HG03457 (cell line): ENCODE measurements around the gene CD2AP.
"Not testable (repeated sequence)": the region's sequence is repeated elsewhere in the genome, so short reads cannot be mapped to it uniquely, and the experiment has no call there.

Source experiments
- ATAC-seq: cut with Tn5 transposase; IDR thresholded peaks from one replicate; pipeline ENCODE4 v1.9.1; 2021; ENCODE audit warnings: moderate number of reproducible peaks; ENCODE audit not compliant: unreplicated experiment

CD2AP gene

DNA sequence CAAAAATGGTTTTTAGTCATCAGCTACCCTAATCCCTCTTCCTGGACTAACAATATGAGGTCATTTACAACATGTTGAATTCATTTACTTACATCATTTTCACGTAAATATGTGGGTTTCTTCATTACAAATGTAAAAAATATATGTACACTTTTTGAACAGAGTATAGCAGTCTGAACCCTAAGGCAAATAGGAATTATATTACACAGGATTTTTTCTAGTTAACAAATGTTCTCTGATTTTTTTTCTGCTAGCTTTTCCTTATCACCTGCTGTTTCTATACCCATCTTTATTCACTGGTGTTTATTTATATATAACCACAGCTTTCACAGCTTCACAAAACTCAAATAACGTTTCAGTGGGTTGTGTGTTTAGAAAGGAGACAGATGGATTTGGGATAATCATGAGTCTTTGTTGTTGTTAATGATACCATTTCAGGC lies 21.0 kb upstream of the CD2AP start:
- no peak for ATAC-seq

DNA sequence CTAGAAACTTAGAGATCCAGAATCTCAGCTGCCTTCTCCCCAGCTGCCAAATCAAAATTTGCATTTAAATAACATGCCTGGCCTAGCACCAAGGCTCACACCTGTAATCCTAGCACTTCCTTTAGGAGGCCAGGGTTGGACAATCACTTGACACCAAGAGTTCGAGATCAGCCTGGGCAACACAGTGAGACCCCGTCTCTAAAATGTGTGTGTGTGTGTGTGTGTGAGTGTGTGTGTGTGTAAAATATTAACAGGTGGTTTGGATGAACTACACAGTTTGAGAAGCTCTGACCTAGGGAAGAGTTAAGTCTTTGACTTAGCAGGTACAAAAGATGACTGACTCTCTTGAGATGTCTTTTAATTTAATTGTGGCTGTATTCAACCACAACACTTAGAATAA lies 20.2 kb upstream of the CD2AP start:
- ATAC-seq = no peak

DNA sequence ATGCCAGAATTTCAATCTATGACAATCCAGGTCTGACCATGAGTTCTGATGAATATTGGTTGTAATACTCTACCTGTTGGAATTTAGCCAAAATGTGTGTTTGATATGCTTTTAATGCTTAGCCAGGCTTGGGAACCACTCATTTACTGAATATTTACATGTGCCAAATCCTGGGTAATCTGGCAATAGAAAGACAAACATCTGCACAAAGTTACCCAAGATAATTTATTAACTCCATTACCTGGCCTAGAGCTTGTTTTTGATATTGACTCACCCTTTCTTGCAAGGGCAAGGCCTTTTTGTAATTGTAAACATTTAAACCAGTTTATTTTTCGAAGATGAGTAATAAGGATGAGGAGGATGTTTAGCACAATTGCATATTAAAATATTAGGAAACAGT lies 13.5 kb upstream of the CD2AP start:
- no peak for ATAC-seq

DNA sequence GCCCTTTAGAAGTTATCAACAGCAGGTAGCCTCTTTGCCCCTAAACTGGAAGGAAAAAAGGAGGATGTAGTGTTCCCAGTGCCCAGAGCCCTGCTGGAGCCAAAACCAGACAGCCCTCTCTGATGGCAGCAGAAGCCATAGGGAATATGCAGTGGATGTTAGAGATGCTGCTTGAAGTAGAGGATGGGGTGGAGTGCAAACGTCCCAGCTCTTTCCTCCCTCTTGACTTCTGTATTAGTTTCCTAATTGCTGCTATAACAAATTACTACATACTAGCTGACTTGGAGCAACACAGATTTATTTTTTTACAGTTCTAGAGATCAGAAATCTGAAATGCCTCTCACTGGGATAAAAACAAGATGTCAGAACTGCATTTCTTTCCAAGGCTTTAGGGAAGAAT lies 12.5 kb upstream of the CD2AP start:
- no peak for ATAC-seq

DNA sequence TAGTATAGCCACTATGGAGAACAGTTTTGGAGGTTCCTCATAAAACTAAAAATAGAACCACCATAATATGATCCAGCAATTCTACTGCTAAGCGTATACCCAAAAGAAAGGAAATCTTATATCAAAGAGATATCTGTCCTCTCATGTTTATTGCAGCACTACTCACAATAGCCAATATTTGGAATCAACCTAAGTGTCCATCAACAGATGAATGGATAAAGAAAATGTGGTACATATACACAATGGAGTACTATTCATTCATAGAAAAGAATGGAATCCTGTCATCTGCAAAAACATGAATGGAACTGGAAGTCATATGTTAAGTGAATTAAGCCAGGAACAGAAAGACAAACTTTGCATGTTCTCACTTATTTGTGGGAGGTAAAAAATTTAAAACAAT lies 5.7 kb upstream of the CD2AP start:
- no peak for ATAC-seq

DNA sequence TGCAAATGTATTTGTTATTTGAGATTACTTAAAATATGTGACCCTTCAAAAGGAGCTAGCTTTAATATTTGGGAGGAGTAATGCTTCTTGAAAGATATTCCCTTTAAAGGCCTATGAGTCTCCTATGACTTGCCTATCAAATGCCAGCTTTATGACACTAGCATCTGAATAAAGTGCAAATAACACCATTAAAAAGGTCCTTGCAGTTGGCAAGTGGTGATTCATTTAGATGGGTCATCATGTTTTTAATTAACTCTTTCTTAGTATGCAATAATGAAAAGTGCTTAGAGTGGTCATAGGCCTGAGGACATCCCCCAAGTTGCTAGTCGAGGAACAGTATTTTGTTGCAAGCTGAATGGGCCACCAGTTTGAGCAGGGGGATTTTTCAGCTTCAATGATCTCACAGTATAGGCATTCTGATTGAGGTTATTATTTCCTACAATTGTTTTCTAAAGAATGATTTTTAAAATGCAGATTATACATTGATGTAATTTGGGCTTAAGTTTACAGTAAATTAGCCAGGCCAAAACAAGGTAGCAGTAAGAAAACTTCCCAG lies 3.7 kb upstream of the CD2AP start:
- no peak for ATAC-seq

DNA sequence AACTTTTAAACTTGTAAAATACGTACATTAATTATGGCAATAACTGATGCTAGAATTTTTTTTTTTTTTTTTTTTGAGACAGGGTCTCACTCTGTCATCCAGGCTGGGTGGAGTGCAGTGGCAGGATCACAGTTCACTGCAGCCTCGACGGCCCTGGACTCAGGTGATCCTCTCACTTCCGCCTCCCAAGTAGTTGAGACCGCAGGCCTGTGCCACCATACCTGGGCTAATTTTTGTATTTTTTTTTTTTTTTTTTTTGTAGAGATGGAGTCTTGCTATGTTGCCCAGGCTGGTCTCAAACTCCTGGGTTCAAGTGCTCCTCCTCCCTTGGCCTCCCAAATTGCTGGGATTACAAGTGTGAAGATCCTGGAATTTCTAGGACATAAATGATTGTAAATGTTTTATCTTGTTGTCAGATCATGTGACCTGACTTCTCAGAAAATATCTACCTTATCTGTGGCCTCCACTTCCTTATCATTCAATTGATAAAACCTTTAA lies 2.2 kb upstream of the CD2AP start:
- no peak for ATAC-seq

DNA sequence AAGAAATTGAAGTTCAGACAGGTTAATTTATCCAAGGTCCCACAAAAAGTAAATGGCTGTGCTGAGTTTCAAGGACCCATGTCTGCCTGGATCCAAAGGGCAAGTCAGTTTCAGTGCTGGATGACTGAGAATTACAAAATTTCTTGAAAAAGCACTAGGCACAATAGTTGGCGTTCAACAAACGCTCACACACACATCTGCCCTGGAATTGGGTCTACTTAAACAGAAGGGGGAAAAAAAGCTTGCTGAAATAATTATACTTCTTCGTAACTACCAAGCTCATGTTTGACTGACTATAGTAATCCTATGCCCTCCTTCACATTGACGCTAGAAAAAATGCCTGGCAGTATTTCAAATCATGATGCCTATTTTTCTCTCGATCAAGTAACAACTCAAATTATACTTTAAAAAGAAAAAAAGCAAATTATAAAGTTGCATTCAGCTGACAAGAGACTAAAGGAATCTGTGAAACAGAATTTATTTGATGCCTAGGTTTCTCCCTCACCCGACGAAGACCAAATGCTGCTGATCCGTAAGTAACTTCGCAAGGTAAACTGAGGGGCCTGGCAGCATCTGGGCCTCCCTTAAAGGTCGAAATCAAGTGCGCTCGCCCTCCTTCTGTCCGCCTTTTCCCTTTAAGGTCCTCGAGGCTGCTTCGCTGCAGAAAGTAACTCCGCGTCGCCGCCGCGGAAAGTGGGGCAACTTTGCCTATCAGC lies 650 bp upstream of the CD2AP start:
- ATAC-seq = no peak

DNA sequence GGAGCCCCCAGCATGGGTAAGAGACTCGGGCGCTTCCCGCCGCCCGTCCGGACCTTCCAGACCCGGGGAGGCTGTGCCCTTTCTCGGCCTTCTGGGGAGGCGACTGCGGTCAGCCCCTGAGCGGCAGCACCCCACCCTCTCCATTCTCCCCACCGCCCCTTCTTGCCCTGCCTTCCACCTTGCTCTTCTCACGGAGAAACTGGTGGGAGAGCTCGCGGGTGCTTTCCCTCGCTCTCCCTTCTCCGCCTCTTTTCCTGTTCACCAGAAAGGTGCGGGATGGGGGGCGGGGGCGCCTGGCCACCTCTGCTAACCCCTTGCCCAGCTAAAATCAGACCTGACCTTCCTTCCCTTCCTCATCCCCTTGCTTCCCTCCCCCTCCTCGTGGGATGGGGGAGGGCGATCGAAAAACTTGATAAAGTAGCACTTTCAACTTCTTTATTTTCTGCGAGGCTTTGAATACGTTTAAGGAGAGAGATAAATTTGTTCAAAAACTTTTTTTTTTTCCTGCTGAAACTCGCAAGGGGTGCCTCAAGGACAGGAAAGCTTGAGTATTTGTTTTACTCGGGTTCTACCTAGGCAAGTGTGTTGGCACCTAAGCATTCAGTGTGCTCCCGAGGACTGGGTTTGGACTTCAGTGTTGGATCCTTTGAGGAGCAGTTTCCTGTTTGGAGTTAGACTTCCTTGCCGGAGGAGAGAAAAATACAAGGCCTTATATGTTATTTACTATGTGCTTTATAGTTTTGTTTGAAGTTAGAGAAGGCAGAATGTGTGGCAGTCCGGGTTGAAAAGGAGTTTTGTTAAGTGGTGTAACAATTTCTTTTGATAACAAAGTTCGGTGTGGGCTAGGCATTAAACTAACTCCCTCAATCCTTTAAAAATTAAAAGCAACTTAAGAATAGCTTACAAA lies 897 bp downstream of the CD2AP start:
- ATAC-seq = peak; percentile 2

DNA sequence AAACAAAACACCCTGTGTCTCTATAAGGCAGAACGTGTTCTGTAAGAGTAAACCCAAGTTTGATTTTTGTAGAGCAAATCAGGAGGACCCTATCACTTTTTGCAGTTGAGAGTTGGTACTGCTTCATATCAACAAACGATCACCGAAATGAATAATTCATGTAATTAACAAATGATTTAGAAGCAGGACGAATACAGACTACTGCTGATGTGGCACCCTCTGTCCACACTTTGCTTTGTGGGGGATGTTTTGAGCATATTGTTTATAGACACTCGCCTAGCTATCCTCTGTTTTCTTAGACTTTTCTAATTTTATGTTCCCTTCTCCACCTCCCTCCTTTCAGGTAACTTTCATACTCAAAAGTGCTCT lies 1.5 kb downstream of the CD2AP start:
- no peak for ATAC-seq

DNA sequence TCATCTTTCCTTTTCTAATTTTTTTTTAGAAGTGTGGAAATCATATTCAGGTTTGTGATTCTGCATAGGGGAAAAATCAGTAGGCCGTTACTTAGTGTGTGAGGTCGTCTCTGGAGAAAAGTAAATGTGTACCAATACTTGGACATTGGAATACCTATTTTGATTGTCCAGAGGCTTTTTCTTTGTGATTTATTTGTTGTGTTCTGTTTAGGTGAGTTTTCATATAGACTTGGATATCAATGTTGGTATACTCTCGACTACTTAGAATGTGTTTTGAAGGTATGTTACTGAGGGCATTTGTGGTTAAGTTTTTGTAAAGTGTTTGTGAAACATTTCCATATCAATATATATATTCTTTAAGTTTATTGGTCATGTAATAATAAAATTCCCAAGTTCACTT lies 2.3 kb downstream of the CD2AP start:
- ATAC-seq = no peak

DNA sequence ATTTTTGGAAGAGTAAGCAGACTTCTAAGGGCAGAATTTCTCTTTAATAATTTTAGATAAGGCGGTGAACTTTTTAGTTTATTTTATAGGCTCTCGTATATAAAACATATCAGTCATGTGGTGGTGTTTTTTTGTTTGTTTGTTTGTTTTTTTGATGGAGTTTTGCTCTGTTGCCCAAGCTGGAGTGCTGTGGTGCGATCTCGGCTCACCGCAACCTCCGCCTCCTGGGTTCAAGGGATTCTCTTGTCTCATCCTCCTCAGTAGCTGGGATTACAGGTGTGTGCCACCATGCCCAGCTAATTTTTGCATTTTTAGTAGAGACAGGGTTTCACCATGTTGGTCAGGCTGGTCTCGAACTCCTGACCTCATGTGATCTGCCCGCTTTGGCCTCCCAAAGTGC lies 3.6 kb downstream of the CD2AP start:
- not testable (repeated sequence) for ATAC-seq

DNA sequence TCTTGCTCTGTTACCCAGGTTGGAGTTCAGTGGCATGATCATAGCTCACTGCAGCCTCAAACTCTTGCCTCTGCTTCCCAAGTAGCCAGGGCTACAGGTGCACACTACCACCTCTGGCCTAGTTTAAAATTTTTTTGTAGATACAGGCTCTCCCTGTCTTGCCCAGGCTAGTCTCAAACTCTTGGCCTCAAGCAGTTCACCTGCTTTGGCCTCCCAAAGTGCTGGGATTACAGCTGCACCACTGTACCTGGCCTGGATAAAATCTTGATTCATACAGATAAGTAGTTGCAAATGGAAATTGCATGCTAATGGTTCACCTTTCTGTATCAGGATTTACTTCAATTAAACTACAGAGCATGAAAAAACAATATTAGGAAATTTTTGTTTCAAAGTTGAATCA lies 4.2 kb downstream of the CD2AP start:
- no peak for ATAC-seq

DNA sequence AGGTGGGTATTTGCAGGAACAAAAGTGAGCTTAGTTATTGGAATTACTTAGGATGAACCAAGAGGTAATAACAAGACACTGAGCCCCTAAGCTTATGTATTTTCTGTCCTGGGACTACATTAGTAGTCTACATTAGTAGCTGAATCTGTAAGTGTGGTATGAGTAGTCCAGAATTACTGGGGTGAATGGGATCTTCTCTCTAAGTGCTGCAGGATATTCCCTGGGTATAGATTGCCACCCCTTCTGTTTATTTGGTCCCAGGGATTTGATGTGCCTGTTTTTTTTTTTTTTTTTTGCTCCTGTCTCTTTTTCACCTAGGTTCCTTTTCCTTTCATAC lies 5.9 kb downstream of the CD2AP start:
- ATAC-seq = no peak

DNA sequence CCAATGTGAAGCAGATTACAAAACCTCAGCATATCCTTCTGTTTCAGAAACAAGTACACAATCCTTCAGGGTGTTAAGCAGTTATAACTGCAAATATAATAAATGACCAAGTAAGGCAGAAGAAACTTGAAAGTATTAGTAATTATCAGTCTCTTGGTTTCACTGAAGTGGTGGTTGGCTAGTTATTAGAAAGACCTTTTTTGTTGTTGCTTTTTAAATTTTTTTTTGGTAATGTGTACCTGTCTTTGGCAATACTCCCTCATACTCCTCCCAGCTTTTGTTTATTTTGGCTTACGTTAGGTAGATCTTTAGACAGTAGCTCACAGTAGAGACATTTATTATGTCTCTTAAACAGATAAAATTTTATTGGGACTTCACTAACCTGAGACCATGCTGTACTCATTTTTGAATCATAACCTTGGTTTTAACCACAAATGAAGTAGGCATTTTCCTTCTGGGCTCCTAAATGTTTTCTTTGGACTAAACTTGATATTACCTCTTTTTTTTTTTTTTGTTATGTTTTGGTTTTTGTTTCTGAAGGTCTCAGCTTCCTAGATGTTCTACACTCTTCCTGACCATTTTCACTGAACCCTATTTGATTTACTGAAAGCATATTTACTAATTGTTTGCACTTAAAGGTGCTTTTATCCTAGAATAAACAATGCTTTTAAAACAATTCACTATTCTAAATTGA lies 6.4 kb downstream of the CD2AP start:
- no peak for ATAC-seq

DNA sequence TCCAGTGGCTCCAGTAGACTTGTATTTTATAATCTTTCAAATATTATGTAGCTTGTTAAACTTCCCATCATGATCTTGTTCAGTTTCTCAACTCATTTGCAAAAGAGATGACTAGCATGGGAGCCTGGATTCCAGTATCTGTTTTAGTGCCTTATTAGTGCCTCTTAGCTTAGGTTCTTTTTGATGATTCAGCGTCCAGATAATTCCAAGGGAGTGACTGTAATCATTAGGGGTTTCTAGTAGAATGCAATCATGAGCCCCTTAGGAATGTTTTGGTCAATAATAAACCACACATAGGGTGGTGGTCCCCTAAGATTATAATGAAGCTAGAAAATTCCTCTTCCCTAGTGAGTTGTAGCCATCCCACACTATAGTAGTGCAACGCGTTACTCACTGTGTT lies 7.0 kb downstream of the CD2AP start:
- ATAC-seq = no peak

DNA sequence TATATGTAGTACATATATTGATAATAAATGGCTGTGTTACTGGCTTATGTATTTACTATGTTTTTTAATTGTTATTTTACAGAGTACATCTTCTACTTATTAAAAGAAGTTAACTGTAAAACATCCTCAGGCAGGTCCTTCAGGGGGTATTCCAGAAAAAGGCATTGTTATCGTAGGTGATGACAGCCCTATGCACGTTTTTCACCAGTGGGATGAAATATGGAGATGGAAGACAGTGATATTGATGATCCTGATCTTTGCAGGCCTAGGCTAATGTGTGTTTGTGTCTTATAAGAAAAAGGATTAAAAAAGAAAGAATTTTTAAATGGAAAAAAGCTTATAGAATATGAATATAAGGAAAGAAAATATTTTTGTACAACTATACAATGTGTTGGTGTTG lies 7.5 kb downstream of the CD2AP start:
- no peak for ATAC-seq

DNA sequence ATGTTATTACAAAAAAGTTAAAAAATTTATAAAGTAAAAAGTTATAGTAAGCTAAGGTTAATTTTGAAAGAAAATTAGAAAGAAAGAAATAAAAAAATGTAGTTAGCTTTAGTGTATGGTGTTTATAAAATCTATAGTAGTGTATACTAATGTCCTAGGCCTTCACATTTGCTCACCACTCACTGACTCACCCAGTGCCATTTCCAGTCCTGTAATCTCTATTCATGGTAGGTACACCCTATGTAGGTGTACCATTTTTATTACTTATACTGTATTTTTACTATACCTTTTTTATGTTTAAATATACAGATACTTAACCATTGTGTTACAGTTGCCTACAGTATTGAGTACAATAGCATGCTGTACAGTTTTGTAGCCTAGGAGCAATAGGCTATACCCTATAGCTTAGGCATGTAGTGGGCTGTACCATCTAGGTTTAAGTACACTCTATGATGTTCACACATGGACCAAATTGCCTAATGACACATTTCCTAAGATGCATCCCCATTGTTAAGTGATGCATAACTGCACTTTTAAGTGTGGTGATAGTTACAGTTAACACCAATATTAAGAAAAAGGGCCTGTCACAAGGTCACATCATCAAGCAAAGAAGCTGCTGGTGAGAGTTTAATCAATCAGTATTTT lies 8.0 kb downstream of the CD2AP start:
- no peak for ATAC-seq

DNA sequence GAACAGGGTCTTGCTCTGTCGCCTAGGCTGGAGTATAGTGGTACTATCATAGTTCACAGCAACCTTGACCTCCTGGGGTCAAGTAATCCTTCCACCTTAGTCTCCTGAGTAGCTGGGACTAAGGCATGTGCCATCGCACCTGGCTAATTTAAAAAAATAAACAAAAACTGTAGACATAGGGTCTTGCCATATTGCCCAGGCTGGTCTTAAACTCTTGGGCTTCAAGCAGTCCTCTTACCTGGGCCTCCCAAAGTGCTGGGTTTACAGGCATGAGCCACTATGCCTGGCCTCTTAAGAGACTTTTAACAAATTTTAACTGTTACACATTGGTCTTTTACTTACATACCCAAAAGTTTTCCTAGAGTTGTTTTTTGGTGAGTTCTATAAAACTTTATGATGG lies 12.4 kb downstream of the CD2AP start:
- ATAC-seq = no peak

DNA sequence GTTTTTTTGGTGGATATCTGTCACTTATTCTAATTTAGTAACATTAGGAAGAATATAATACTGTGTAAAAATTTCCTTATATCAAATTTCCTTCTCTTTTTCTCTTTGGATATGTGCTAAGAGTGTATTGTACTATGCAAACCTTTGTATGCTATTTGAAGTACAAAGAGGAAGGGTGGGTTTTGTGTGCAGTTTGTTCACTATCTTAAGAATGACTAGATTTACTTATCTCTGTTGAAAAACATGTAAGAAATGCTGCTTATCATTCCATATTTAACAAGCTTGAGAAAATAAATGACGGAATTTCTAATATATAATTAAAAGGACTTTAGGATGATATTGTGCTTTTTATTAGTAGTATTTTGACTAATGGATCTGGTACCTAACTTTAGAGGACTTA lies 13.1 kb downstream of the CD2AP start:
- ATAC-seq = no peak

DNA sequence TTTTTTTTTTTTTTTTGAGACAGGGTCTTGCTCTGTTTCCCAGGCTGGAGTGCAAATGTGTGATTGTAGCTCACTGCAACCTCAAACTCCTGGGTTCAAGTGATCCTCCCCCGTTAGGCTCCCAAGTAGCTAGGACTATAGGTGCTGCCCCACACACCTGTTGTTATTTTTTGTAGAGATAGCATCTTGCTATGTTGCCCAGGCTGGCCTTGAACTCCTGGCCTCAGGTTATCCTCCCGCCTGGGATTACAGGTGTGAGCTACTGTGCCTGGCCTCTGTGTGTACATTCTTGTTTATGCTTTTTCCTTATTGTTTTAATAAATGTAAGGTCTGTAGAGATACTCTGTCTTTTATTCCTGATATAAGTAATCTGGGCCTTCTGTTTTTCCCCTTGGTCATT lies 14.8 kb downstream of the CD2AP start:
- no peak for ATAC-seq
